ENCODE results near the gene CLSTN2.
A peak's percentile ranks its signal among the peaks of the same experiment; 100 is the strongest.

CLSTN2 gene

DNA sequence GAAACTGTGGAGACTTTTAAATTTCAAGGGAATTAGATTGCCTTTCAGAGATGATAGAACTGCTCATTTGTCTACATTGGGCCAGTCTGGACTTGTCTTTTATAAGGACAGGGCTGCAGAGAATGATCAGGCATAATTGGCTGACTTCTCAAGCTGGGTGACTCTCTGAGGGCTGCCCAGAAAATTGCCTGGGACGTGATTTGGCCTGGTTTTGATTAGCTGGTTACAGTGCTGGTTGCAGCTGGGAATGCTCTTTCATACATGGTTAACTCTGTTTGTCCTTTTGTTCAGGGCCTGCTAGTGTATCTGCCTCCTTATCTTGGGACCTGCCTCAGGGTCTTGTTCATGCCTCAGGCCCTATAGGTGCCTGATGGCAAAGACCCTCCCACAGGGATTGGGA is 245.6 kb downstream of the CLSTN2 start:
- no peak for TF ChIP-seq JUND (IDR thresholded peaks at IDR 0.05; ENCODE audit: low read depth)
- DNase-seq (ENCODE audit: low read depth in 1 of 2, low spot score in 1 of 2): no peak
- in situ Hi-C loops (cut with HindIII; ENCODE audit: low pct_unique_long_range_greater_than_20kb, low sequenced_read_pairs): no loop called here

DNA sequence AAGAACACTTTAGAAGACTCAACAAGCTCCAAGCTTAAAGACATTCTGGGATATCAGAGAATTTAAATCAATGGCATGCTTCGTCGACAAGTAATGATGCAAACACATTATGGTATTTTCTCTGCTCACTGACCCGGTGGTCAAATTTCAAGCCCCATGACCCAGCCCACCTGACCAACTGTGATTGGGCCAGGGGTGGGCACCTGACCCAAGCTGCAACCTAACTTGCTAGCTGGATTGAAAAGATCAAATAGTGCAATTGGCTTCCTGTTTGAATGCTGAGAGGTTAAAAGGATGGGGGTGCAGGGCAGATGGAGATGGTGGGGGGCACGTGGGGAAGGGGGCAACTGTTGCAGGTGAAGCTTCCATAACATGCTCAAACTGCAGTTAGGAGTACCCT is 250.4 kb downstream of the CLSTN2 start:
- in situ Hi-C loops (cut with HindIII; ENCODE audit: low pct_unique_long_range_greater_than_20kb, low sequenced_read_pairs): no loop called here
- DNase-seq (ENCODE audit: low read depth in 1 of 2, low spot score in 1 of 2): no peak

DNA sequence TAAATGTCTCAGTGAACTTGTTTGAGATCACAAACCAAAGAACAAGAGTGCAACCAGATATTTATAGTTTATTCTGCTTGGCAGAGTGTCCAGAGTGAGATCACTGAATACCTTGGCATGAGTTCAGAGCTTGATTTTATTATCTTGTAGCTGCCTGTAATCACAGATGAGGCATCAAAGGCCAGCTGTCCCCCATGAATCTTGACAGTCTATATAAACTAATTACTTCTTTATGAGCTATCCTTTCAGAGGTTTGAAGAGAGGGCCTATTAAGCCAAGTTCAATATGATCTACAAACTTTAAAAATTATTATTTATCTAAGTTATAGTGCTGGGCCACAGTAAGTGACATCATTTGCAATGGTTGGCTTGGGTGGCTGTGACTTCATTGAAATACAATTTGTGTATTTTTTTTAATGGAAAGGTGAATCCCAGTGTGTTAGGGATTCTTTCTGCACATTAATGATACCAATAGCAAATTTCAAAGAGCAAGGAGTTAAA is 251.5 kb downstream of the CLSTN2 start:
- no peak for TF ChIP-seq JUND (IDR thresholded peaks at IDR 0.05; ENCODE audit: low read depth)
- DNase-seq (ENCODE audit: low read depth in 1 of 2, low spot score in 1 of 2): no peak
- in situ Hi-C loops (cut with HindIII; ENCODE audit: low pct_unique_long_range_greater_than_20kb, low sequenced_read_pairs): no loop called here

More for the DNA sequence above, 250.4 kb downstream of the CLSTN2 start:
- TF ChIP-seq JUND (IDR thresholded peaks at IDR 0.05; ENCODE audit: low read depth): no peak

GRCh38 chr3:140187028-140187427 is 252.0 kb downstream of the CLSTN2 start:
- in situ Hi-C loops (cut with HindIII; ENCODE audit: low pct_unique_long_range_greater_than_20kb, low sequenced_read_pairs): no loop called here
- no peak for TF ChIP-seq JUND (IDR thresholded peaks at IDR 0.05; ENCODE audit: low read depth)
- DNase-seq (ENCODE audit: low read depth in 1 of 2, low spot score in 1 of 2): no peak

DNA sequence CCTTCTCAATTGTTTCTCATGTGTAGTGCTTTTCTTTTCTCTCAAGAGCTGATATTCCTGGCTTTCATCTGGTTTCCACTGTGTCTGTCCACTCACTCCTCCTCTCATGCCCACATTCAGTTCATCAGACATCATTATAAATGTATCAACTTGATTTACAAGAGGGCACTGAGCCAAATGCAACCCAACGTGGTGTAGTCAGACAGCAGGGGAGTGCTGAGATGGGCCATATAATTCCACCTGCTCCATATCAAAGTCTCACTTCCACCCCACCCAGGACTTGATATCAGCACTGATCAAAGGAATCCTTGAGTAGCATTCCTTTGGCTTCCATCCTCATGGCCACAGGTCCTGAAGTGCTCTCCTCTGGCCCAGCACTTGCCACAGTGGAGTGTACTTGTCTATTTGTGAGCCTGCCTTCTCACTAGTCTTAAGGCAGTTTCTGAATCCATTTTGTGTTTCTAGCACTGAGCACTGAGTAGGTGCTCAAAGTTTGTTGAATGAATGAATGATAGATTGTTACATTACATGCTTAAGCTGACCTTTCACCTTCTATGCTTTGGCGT is 252.8 kb downstream of the CLSTN2 start:
- TF ChIP-seq JUND (IDR thresholded peaks at IDR 0.05; ENCODE audit: low read depth): no peak
- no peak for DNase-seq (ENCODE audit: low read depth in 1 of 2, low spot score in 1 of 2)
- in situ Hi-C loops (cut with HindIII; ENCODE audit: low pct_unique_long_range_greater_than_20kb, low sequenced_read_pairs): no loop called here

DNA sequence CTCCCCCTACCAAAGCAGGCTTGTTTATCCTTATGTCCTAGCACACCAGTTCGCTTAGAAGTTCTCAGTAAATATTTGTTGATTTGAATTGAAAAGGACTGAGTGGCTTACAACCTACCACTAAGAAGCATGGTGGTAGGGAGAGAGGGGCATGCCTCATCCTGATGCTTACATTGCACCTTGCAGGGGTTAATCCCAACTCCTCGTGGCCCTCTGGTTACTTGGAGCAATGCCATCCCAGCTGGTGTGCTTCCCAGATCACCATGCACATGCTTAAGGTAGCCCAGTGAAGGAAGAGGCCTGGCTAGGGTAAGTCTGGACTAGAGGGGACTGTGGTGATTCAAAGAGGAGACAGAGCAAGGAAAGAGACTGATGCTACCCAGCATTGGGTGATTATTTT is 253.3 kb downstream of the CLSTN2 start:
- in situ Hi-C loops (cut with HindIII; ENCODE audit: low pct_unique_long_range_greater_than_20kb, low sequenced_read_pairs): no loop called here
- TF ChIP-seq JUND (IDR thresholded peaks at IDR 0.05; ENCODE audit: low read depth): no peak

GRCh38 chr3:140189267-140189666 is 254.3 kb downstream of the CLSTN2 start:
- no peak for DNase-seq (ENCODE audit: low read depth in 1 of 2, low spot score in 1 of 2)
- in situ Hi-C loops (cut with HindIII; ENCODE audit: low pct_unique_long_range_greater_than_20kb, low sequenced_read_pairs): no loop called here
- TF ChIP-seq JUND (IDR thresholded peaks at IDR 0.05; ENCODE audit: low read depth): no peak

More for the DNA sequence above, 253.3 kb downstream of the CLSTN2 start:
- DNase-seq (ENCODE audit: low read depth in 1 of 2, low spot score in 1 of 2): no peak

DNA sequence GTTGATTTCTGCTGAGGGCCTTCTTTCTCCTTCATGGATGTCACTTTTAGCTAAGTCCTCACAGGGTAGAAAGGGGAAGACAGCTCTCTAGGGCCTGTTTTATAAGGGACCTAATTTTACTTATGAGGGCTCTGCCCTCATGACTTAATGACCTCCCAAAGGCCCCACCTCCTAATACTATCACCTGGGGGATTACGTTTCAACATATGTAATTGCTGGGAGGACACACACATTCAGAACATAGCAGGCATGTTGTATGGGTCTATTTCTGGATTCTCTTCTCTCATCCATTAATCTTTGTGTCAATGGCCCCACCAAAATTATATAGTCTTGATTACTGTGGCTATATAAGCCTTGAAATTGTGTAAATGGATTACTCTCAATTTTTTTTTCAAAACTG is 255.0 kb downstream of the CLSTN2 start:
- DNase-seq (ENCODE audit: low read depth in 1 of 2, low spot score in 1 of 2): no peak
- in situ Hi-C loops (cut with HindIII; ENCODE audit: low pct_unique_long_range_greater_than_20kb, low sequenced_read_pairs): no loop called here
- no peak for TF ChIP-seq JUND (IDR thresholded peaks at IDR 0.05; ENCODE audit: low read depth)

DNA sequence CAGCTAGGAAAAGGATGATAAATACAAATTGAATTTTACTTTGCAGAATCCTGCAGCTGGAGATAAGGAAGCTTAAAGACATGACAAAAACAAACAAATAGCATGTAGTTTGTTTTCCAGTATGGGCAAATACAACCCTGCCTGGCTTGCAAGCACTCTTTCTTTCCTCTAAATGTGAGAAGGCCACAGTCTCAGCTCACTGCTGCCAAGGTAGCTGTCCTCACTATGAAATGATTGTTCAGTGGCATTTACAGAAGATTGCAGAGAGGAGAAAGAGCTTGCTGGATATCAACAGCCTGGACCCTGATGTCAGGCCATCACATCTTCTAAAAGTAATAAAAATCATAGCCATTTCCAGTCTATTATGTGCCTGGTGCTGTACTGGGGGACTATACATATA is 262.0 kb downstream of the CLSTN2 start:
- no peak for TF ChIP-seq JUND (IDR thresholded peaks at IDR 0.05; ENCODE audit: low read depth)
- in situ Hi-C loops (cut with HindIII; ENCODE audit: low pct_unique_long_range_greater_than_20kb, low sequenced_read_pairs): no loop called here
- no peak for DNase-seq (ENCODE audit: low read depth in 1 of 2, low spot score in 1 of 2)

- no peak for DNase-seq (ENCODE audit: low read depth in 1 of 2, low spot score in 1 of 2)
- in situ Hi-C loops (cut with HindIII; ENCODE audit: low pct_unique_long_range_greater_than_20kb, low sequenced_read_pairs): no loop called here
- TF ChIP-seq JUND (IDR thresholded peaks at IDR 0.05; ENCODE audit: low read depth): no peak
Observed at GRCh38 chr3:140198242-140198641, 263.3 kb downstream of the CLSTN2 start.

GRCh38 chr3:140199008-140199407 is 264.0 kb downstream of the CLSTN2 start:
- TF ChIP-seq JUND (IDR thresholded peaks at IDR 0.05; ENCODE audit: low read depth): no peak
- no peak for DNase-seq (ENCODE audit: low read depth in 1 of 2, low spot score in 1 of 2)
- in situ Hi-C loops (cut with HindIII; ENCODE audit: low pct_unique_long_range_greater_than_20kb, low sequenced_read_pairs): no loop called here

- no peak for TF ChIP-seq JUND (IDR thresholded peaks at IDR 0.05; ENCODE audit: low read depth)
- in situ Hi-C loops (cut with HindIII; ENCODE audit: low pct_unique_long_range_greater_than_20kb, low sequenced_read_pairs): no loop called here
- DNase-seq (ENCODE audit: low read depth in 1 of 2, low spot score in 1 of 2): peak in 1 of 2 experiments; percentile 84
Observed at GRCh38 chr3:140199743-140200142, 264.8 kb downstream of the CLSTN2 start.

- TF ChIP-seq JUND (IDR thresholded peaks at IDR 0.05; ENCODE audit: low read depth): no peak
- DNase-seq (ENCODE audit: low read depth in 1 of 2, low spot score in 1 of 2): no peak
- in situ Hi-C loops (cut with HindIII; ENCODE audit: low pct_unique_long_range_greater_than_20kb, low sequenced_read_pairs): no loop called here
Observed at GRCh38 chr3:140203510-140203909, 268.5 kb downstream of the CLSTN2 start.

All from T47D (cell line).